Hepatocyte (in vitro differentiated cells): ENCODE measurements around the gene TACC2.

ENCODE experiments used
- CTCF ChIP-seq: fragments of 200-600 bp; sonication (generic); IDR thresholded peaks from 2 replicates; pipeline ENCODE4 v1.5.1; 2016; ENCODE audit warnings: antibody characterized with exemption, mild to moderate bottlenecking; ENCODE audit not compliant: poor library complexity
- EZH2 ChIP-seq: fragments of 200-600 bp; sonication (generic); IDR thresholded peaks from 2 replicates; pipeline ENCODE4 v1.6.1; 2016; ENCODE audit warnings: antibody characterized with exemption, mild to moderate bottlenecking, borderline replicate concordance
- EZH2phosphoT487 ChIP-seq: fragments of 200-600 bp; sonication (generic); IDR thresholded peaks from one replicate; pipeline ENCODE4 v1.6.1; 2018; ENCODE audit warnings: antibody characterized with exemption, mild to moderate bottlenecking, low read depth, moderate library complexity; ENCODE audit not compliant: unreplicated experiment, severe bottlenecking

GRCh38 chr10:122287570-122287969 is 298.6 kb downstream of the TACC2 start:
- TF ChIP-seq CTCF = no peak
- no peak for TF ChIP-seq EZH2phosphoT487
- no peak for TF ChIP-seq EZH2
